HG03066 (cell line): ENCODE measurements around the gene TMEM187.

Experiments used
- ATAC-seq: cut with Tn5 transposase; IDR thresholded peaks from one replicate; pipeline ENCODE4 v1.9.1; 2021; ENCODE audit warnings: low read depth; ENCODE audit not compliant: unreplicated experiment

The TMEM187 gene

GRCh38 chrX:153972368-153973126 lies at the start of gene TMEM187:
TMEM187 (plus strand) TSS chrX:153972754; CDS start chrX:153982063, 9,309 bp downstream.
- ATAC-seq, result peak; percentile 36

- ATAC-seq, result no peak
Measured at GRCh38 chrX:153922932-153923857, 49.4 kb upstream of the TMEM187 start.

- ATAC-seq, result no peak
Measured at GRCh38 chrX:153924149-153924861, 48.2 kb upstream of the TMEM187 start.

GRCh38 chrX:153925387-153925738 lies 47.2 kb upstream of the TMEM187 start:
- no peak for ATAC-seq

- no peak for ATAC-seq
Measured at GRCh38 chrX:153925739-153926551, 46.6 kb upstream of the TMEM187 start, which contains the start of gene ARHGAP4. ARHGAP4 (minus strand) TSS chrX:153926264; CDS start chrX:153926202, 62 bp downstream.

GRCh38 chrX:153926552-153926857 lies 46.0 kb upstream of the TMEM187 start:
- no peak for ATAC-seq

GRCh38 chrX:153926858-153927671 lies 45.5 kb upstream of the TMEM187 start:
- ATAC-seq, result peak; percentile 43

- no peak for ATAC-seq
Measured at GRCh38 chrX:153927672-153927921, 45.0 kb upstream of the TMEM187 start.

- ATAC-seq, result peak; percentile 61
Measured at GRCh38 chrX:153927922-153928760, 44.4 kb upstream of the TMEM187 start.

- no peak for ATAC-seq
Measured at GRCh38 chrX:153928846-153929245, 43.7 kb upstream of the TMEM187 start.

GRCh38 chrX:153929576-153929975 lies 43.0 kb upstream of the TMEM187 start:
- ATAC-seq, result no peak

GRCh38 chrX:153930011-153930910 lies 42.3 kb upstream of the TMEM187 start:
- ATAC-seq, result no peak

GRCh38 chrX:153931151-153931550 lies 41.4 kb upstream of the TMEM187 start:
- no peak for ATAC-seq

- no peak for ATAC-seq
Measured at GRCh38 chrX:153931748-153932147, 40.8 kb upstream of the TMEM187 start.

- ATAC-seq, result no peak
Measured at GRCh38 chrX:153932220-153932915, 40.2 kb upstream of the TMEM187 start.

- ATAC-seq, result no peak
Measured at GRCh38 chrX:153933748-153934147, 38.8 kb upstream of the TMEM187 start.

- no peak for ATAC-seq
Measured at GRCh38 chrX:153934148-153934761, 38.3 kb upstream of the TMEM187 start.
